GM21390 (cell line): ENCODE results near the gene TRMT13.

Experiments
- ATAC-seq: cut with Tn5 transposase; IDR thresholded peaks from one replicate; pipeline ENCODE4 v1.9.1; 2021; ENCODE audit not compliant: unreplicated experiment

Gene TRMT13

DNA sequence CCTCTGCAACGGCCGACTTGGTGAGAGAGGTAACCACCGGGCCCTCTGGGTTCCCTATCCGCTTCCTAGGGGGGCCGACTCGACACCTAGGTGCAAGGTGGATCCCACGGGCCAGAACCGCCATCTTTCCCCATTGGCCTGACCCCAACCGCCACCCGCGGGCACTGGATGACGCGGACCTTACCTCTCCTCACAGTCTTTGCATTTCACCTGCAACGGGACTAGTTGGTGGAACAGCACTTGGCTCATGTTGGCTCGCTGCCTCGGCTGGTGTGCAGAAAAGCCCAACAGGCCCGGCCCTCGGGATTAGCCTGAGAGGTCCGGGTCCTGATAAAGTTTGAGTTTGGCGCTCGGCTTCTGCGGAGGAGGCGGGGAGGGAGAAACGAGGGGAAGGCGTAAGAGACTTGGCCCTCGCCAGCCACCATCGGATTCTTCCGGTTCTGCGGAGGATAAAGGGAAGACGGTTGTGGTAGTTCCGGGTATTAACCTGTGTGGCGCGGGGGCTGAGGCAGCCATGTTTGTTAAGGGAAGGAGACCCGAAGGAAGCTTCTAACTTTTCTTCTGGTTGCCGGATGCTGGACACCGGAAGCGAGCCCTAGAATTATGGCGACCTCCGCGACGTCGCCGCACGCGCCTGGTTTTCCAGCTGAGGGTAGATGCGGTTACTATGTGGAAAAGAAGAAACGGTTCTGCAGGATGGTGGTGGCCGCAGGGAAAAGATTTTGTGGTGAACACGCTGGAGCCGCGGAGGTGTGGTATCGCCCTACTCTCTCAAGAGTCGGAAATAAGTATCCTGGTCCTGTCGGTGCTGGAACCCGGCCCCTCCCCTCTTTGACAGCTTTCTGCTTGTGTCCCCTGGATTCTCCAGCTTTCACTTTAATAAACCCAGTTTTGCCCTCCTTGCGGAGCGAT lies at the start of gene TRMT13, which contains the start of gene SASS6:
Gene TRMT13, plus strand, starts transcription at position 598 of the 912 bp plus-strand sequence. Its CDS starts 6 bp downstream, at position 604.
Gene SASS6, minus strand, starts transcription at position 365 of the 912 bp plus-strand sequence. Its CDS starts 116 bp downstream, at position 249.
- peak; percentile 89 for ATAC-seq

- ATAC-seq = no peak
These were observed 45.6 kb upstream of the TRMT13 start for GRCh38 chr1:100087396-100087795.

- no peak for ATAC-seq
These were observed 43.9 kb upstream of the TRMT13 start for GRCh38 chr1:100089082-100089481.

- ATAC-seq = no peak
These were observed 42.5 kb upstream of the TRMT13 start for GRCh38 chr1:100090471-100090870.

DNA sequence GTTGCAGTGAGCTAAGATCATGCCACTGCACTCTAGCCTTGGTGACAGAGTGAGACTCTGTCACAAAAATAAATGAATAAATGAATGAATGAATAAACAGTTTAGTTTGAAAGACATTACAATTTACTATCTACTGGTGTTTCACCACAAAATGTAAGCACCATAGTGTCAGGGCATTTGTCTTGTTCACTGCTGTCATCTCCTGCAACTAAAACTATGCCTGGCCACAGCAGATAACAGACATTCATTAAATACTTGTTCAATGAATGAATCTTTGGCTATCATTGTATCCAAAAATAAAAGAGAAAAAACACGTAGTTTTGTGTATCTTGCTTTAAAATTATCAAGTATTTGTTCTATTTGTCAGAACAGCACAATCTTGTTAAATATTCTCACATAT lies 32.8 kb upstream of the TRMT13 start:
- ATAC-seq = no peak

DNA sequence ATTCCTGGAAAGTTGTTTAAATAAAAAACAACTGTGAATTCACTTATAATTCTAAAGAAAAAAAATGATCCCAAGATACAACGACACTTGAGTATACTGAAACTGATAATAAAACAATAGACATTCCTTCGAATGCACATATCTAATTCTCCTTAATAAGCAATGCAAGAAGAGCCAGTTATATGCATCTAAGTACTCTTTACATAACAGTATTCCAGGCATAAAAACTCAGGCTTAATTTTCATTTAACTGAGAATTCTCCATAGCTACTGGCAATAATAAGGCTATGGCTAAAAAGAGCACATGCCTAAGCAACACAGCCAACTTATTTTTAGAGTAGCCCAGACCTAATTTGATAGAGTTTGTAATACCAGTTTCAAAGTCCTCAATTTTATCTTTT lies 31.4 kb upstream of the TRMT13 start:
- ATAC-seq = no peak

DNA sequence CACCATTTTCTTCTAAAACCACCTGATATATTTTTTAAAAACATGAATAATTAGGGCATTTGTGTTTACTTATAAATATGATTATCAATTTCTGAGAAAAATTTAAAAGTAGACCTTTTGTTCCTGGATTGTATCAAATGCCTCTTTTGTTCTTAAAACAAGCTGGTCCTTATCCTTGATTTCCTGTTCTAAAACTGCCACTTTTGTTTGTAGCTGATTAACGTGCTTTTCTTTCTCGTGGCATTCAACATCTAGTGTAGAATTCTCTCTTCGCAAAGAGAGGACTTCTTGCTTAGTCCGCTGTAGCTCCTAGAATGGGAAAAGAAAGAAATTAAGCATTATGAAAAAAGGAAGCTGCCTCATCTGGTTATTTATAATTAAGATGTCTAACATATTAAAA lies 25.3 kb upstream of the TRMT13 start:
- no peak for ATAC-seq

- ATAC-seq = no peak
These were observed 23.4 kb upstream of the TRMT13 start for GRCh38 chr1:100109554-100110066.

DNA sequence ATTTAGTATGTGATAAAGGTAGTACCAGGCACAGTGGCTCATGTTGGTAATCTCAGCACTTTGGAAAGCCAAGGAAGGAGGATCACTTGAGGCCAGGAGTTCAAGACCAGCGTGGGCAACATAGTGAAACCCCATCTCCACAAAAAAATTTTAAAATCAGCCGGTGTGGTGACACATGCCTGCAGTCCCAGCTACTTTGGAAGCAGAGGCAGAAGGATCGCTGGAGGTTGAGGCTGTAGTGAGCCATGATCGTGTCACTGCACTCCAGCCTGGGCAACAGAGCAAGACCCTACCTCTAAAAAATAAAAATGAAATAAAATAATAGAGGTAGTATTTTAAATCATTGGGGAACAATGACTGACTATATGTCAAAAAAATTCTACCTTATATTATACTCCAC lies 17.4 kb upstream of the TRMT13 start:
- ATAC-seq = no peak

- no peak for ATAC-seq
These were observed 10.8 kb upstream of the TRMT13 start for GRCh38 chr1:100122177-100122576.

GRCh38 chr1:100127226-100127625 lies 5.7 kb upstream of the TRMT13 start:
- ATAC-seq = no peak

- no peak for ATAC-seq
These were observed 2.3 kb upstream of the TRMT13 start for GRCh38 chr1:100130552-100131077.

DNA sequence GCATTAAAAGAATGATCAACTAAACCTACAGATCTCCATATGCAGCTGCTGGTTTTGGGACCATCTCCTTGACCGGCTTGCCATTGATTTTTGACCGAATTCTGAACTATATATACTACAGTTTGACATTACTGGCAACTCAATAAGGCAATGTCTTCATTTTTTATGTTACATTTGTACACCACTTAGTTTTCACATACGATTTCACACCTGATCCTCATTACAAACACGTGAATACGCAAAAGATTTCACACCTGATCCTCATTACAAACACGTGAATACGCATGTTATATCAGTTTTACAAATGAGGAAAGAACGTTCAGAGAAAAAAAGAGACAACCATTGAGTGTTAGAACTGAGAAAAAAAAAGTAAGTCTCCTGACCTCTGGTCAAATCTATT lies 1.3 kb upstream of the TRMT13 start:
- ATAC-seq = no peak

DNA sequence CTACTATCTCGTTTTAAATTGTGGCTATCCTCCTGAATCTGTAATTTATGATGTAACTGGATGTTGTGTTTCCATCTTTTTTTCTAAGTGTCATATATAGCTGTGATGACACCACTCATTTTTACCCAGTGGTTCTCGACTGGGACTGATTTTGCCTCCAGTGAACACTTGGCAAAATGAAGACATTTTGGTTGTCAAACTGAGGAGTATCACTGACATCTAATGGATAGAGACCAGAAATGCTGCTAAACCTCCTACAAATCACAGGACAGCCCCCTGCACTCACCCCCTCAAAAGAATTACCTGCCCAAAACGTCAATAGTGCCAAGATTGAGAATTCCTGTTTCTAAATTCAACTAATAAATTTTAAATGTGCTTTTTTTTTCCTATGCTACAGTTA lies 1.9 kb downstream of the TRMT13 start:
- no peak for ATAC-seq

DNA sequence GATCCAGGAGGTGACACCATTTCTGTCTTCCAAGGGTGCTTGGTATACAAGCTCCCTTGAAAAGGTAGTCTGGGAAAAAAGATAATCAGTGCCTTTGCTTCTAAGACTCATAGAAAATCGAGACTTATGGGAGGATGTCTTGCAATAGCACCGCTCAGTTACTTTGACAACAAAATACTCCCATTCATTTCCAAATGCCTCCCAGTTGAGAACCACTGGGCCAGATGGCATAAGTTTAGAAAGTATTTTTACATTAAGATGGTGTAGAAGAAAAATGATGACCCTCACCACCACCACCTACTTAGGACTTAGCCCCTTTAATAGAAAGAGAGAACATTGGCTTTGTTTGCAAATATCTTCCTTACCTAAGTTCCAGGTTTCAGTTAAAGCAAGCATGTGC lies 4.6 kb downstream of the TRMT13 start:
- ATAC-seq = no peak

DNA sequence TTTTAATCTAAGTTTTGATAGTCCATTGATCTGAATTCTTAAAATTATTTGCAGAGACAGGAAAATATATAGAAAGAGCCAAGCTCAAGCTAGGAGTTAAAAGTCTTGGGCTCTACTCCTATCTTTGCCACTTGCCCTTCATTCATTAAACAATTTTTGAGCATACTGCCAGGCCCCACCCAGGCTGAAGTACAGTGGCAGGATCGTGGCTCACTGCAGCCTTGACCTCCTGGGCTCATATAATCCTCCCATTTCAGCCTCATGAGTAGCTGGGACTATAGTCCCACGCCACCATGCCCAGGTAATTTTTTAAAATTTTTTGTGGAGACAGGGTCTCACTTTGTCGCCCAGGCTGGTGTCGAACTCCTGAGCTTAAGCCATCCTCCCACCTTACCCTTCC lies 8.2 kb downstream of the TRMT13 start:
- no peak for ATAC-seq

DNA sequence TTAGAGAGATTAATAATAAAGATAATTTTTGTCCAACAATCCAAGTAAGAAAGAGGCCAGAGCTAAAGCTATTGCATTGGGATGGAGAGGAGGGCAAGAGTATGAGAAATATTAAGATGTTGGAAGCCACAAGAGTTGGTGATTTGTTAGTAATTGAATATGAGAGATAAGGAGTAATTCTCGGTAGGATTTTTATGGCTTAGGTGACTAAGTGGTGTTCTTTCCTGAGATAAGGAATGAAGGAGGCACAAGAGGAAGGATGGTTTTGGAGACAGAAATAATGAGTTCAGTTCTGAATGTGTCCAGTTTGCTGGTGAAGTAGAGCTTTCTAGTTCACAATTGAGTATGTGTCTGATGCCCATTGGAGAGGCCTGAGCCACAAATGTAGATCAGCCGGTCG lies 9.4 kb downstream of the TRMT13 start:
- ATAC-seq = no peak

GRCh38 chr1:100145116-100145515 lies 12.2 kb downstream of the TRMT13 start:
- ATAC-seq = no peak

DNA sequence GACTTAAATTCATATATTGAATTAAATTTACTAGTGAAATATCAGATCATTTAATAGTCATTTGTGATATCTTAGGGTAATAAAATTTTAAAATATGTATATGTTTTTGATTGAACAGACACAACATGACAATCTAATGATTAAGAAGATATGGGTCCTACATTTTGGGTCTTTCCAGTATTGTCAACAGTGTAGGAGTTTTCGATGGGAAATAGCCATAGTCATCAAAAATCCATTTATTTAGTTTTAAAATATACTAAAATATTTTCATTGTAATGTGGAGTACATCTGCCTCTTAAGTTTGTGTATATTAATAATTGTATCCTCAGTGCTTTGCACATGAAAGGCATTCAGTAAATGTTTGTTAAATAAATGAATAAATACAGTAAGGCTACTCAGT lies 14.0 kb downstream of the TRMT13 start:
- ATAC-seq = no peak

- no peak for ATAC-seq
These were observed 14.9 kb downstream of the TRMT13 start for GRCh38 chr1:100147875-100148274.

GRCh38 chr1:100151679-100152078 lies 18.7 kb downstream of the TRMT13 start:
- ATAC-seq = no peak

GRCh38 chr1:100152271-100152670 lies 19.3 kb downstream of the TRMT13 start:
- ATAC-seq = peak; percentile 88
